C4-2B (cell line): Measurements from ENCODE around the gene TRIM29.

Source experiments
- ZFX ChIP-seq: fragments of 450-650 bp; IDR thresholded peaks from 2 replicates; pipeline ENCODE4 v1.6.1; 2017
- TF ChIP-seq, protein P1 (sequence below): fragments of 450-650 bp; conservative IDR thresholded peaks from 2 replicates; pipeline ENCODE4 v1.5.1; 2017; ENCODE audit warnings: mild to moderate bottlenecking

DNA sequence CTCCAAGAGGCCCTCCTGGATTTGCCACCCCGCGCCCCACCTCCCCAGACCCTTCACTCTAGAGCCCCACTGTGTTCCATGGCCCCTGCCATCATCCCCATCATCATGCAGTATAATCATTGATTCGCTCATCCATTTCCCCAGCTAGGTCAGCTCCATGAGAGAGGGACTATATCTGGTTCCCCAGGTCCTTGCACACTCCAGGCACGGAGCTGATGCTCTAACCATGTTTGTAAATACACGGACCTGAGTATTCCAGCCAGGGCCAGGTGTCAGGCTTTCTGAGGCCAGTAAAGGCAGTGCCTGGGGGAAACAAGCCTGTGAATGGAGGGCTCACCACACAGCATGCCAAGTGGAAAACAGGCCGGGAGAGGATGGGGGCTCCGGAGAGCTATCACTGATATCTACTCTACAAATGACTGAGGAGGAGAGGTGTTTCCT is 45.8 kb upstream of the TRIM29 start:
- TF ChIP-seq, protein P1, sequence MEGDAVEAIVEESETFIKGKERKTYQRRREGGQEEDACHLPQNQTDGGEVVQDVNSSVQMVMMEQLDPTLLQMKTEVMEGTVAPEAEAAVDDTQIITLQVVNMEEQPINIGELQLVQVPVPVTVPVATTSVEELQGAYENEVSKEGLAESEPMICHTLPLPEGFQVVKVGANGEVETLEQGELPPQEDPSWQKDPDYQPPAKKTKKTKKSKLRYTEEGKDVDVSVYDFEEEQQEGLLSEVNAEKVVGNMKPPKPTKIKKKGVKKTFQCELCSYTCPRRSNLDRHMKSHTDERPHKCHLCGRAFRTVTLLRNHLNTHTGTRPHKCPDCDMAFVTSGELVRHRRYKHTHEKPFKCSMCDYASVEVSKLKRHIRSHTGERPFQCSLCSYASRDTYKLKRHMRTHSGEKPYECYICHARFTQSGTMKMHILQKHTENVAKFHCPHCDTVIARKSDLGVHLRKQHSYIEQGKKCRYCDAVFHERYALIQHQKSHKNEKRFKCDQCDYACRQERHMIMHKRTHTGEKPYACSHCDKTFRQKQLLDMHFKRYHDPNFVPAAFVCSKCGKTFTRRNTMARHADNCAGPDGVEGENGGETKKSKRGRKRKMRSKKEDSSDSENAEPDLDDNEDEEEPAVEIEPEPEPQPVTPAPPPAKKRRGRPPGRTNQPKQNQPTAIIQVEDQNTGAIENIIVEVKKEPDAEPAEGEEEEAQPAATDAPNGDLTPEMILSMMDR, result no peak
- TF ChIP-seq ZFX, result no peak
